NCI-H1105 treated with DMSO at 0.1 percent for 48 hours (cell line): ENCODE results near the gene ARHGEF1.
"Not testable (repeated sequence)": the region's sequence is repeated elsewhere in the genome, so short reads cannot be mapped to it uniquely, and the experiment has no call there.

Experiments used
- DNase-seq: peaks from one replicate; lab custom pipeline; 2025; lab: John Stamatoyannopoulos, UW

Gene ARHGEF1

DNA sequence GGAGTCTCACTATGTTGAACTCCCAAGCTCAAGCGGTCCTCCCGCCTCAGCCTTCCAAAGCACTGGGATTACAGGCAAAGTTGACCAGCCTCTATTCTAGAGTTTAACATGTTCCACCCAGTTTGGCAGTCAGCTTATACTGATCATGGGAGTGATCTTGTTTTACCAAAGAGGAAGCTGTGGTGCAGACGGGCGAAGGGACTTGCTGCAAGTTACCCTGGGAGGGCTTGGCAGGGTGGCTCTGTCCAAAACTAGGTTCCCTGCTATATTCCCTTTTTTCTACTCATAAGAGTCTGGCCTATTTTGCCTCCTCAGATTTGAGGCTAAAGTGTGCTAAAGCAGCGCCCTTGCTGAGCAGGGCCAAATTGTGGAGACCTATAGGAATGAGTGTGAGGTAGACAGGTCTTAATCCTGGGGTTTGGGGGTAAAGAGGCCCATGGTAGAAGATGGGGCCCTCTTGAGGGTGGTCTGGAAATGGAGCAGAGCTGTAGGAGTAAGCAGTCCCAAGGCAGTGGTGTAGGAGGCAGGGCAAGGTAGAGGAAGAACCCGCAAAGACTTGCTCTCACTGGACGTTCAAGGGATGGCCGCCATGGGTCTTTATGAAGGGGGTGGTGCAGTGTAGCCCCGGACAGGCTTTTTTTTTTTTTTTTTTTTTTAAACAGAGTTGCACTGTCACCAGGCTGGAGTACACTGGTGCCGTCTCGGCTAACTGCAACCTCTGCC lies 19.6 kb upstream of the ARHGEF1 start:
- DNase-seq: no peak

DNA sequence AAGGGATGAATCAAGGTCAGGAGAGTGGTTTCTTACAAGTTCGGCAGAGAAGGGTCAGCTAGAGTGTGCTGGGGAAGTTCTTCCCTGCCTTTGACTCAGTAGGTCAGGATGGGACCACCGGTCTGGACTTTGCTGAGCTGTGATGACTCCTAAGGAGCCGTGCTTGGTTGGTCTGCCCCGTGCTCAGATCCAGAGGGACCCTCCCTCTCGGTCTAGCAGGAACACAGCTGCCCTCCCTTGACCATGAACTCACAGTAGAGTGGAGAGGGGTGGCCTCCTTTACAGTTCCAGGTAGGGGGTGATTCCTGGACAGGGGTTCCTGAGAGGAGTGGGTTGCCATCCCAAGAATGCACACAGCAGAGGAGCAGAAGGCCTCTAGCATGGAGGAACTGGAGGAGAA lies 18.6 kb upstream of the ARHGEF1 start:
- no peak for DNase-seq

DNA sequence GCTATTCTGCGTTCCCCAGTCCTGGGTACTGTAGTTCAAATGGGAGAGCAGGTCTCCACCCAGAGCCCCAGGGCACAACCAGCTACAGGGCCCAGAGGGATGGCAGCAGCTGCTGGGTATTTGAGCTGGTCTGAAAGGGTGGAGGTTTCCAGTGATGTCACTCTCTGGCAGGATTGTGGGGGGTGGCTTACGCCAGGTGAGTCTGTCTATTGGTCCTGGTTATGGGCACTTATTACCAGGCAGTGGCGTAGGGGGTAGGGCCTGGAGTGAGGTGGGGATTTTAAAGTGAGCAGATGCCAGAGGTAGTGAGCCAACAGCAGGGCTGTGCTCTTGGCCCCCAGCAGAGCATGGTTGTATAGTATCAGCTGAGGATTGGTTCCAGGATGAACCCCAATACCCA lies 16.7 kb upstream of the ARHGEF1 start:
- no peak for DNase-seq

DNA sequence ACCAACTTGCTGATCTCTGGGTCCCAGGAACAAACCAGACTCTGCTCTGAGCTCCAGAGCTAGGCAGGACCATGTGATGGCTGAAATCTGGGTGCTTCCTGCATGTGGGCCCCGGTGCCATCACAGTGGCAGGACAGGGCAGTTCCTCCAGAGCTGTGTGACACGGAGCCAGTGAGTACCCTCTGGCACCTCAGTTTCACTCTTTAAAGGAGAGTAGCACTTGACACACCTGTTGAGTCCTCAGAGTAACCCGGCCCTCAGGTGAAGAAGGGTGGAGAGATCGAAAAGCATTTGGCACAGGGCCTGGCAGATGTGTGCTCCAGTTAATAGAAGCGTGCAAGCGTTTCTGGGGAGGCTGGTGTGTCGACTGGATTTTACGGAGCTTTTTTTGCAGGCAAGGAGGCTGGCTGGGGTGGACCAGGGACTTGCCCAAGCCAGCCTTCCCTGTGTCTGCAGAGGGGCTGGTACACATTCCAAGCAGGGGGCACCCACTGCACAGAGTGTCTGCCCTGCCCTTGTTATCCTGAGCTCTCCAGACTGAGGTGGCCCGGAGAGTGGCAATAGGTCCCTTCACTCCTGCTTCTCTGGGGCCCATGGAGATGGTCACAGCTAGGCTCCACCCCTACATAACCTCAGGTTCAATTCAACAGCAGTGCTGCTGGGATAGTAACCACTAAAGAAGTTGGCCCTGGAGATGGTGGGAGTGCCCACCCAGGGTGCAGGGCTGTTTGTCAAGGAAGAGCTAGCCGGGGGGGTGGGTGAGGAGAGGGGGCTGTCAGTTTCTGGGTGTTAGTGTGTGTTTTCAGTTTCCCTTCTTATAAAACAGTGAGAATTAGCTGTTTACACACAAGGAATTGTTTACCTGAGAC lies 14.6 kb upstream of the ARHGEF1 start:
- peak; percentile 47 for DNase-seq

DNA sequence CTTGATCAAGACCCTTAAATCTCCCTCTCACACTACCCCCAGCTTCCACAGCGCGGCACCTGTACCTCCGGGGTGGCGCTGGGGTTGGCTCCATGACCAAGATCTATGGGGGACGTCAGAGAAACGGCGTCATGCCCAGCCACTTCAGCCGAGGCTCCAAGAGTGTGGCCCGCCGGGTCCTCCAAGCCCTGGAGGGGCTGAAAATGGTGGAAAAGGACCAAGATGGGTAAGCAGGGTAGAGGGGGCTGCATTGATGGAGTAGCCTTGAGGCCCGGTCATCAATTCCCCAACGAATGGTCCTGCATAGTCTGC lies 14.0 kb upstream of the ARHGEF1 start:
- no peak for DNase-seq

DNA sequence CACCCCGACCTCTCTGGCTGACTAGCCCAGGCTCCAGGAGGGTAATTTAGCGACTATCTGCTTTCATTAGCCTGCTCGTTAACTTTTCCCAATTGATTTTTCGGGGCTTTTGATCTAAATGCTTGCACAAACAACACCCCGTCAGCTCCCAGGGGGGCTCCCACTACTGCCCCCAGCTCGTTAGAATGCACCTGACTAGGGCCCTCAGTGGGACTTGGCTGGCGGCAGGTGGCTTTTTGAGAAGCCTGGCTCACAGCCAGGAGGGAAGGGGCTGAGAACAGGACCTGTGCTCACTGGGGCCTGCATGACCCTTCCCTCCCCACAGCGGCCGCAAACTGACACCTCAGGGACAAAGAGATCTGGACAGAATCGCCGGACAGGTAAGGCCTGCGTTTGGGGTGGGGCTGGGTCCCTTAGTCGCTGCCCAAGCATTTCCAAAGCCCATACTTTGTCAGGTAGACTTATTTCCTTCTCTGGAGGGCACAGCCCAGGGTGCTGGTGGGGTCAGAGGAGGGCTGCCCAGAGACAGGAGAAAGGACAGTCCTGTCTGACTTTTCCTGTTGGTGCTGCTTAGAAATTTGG lies 13.5 kb upstream of the ARHGEF1 start:
- DNase-seq: peak; percentile 43

DNA sequence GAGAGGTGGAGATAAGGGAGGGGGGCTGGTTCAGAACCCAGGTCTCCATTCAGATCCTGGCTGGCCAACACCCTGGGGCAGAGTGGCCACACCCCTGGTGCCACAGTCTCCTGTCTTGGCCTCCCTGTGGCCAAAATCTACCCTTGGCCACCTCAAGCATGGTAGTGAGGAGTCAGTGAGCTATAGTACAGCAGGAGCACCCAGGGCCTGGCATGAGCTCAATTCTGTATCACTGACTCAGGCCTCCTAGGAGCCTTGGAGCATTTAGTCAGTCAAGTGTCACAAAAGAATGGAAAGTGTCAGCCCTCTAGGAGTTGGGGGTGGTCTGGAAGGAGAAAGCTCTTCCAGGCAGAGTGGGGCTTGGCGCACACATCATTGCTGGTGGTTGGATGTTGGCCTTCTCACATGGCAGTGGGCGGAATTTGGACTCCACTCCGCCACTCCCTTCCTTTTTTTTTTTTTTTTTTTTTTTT lies 12.5 kb upstream of the ARHGEF1 start:
- DNase-seq: no peak

- DNase-seq: no peak
Measured at GRCh38 chr19:41871573-41872383, 11.2 kb upstream of the ARHGEF1 start.

- DNase-seq: no peak
Measured at GRCh38 chr19:41872384-41872774, 10.6 kb upstream of the ARHGEF1 start.

GRCh38 chr19:41872775-41873647 lies 10.0 kb upstream of the ARHGEF1 start:
- peak; percentile 50 for DNase-seq

DNA sequence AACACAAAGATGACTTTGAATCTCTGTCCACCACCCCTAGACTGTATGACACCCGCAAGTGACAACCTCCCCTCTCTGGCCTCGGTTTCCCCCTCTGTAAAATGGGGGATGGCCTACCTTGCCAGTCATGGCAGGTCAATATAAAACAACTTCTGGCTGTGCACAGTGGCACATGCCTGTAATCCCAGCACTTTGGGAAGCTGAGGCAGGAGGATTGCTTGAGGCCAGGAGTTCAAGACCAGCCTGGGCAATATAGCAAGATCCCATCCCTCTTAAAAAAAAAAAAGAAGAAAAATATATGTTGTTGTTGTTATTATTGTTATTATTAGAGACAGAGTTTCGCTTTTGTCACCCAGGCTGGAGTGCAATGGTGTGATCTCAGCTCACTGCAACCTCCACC lies 7.0 kb upstream of the ARHGEF1 start:
- DNase-seq: not testable (repeated sequence)

DNA sequence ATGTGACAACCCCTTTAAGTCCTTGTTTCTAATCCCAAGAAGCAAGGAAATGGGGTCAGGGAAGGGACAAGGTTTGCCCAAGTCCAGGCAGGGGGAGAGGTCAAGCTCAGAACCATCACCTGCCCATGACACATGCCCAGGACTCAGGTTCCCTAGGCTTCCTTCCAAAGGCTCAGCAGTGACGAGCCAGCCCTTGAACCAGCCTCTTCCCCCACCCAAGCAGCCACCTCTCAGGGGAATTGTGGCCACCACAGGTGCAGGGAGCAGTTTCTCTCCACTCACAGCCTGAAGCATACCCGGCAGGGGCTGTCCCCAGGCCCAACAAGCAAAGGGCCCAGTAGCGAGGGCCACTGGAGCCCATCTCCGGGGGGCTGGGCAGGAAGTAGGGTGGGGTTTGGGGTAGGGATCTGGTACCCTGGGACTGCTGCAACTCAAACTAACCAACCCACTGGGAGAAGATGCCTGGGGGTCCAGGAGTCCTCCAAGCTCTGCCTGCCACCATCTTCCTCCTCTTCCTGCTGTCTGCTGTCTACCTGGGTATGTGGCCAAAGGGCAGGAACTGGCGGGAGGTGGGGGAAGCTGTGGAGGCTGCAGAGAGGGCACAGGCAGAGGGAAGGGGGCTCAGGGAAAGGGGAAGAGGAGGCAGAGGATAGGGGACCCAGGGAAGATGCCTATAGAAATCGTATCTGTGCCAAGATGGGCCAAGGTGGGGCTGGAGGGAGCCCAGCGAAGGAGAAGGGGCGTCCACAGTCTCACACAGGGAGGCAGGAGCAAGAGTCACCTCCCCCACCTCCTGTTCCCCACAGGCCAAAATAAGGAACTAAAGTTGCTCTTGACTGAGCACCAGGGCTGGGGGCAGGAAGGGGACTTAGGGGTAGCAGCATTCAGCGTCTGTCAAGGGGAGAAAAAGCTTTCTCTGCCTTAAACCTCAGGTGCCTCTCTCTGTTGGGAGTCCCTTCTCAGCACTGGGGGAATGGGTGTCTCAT lies 5.8 kb upstream of the ARHGEF1 start, which contains the start of gene CD79A:
Gene CD79A, plus strand, starts transcription at position 433 of the 986 bp plus-strand sequence. Its CDS starts 26 bp downstream, at position 459.
- DNase-seq: no peak

- no peak for DNase-seq
Measured at GRCh38 chr19:41877916-41878905, 4.8 kb upstream of the ARHGEF1 start.

DNA sequence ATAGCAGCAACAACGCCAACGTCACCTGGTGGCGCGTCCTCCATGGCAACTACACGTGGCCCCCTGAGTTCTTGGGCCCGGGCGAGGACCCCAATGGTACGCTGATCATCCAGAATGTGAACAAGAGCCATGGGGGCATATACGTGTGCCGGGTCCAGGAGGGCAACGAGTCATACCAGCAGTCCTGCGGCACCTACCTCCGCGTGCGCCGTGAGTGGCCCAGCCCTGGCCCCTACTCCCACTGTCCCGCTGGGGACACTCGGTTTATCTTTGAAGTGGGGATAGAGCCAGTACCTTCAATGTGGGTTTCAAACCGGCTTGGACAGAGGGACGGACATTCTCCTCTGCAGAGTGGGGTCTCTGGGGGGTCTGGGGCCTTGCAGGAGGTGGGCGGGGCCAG lies 3.9 kb upstream of the ARHGEF1 start:
- no peak for DNase-seq

- no peak for DNase-seq
Measured at GRCh38 chr19:41879670-41880328, 3.2 kb upstream of the ARHGEF1 start.

DNA sequence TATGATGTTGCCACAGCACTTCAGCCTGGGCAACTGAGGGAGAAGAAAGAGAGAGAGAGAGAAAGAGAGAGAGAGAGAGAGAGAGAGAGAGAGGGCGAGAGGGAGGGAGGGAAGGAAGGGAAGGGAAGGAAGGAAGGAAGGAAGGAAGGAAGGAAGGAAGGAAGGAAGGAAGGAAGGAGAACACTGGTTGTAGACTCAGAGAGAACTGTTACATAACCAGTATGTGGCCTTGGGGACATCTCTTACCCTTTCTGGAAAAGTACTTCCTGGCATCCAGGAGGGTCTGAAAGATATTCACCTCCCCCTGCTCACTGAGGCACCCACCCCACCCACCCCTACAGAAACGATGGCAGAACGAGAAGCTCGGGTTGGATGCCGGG lies 2.7 kb upstream of the ARHGEF1 start:
- no peak for DNase-seq

- no peak for DNase-seq
Measured at GRCh38 chr19:41883463-41883820, 458 bp downstream of the ARHGEF1 start.
